ENCODE measurements around the gene PDLIM7. TPM values are rescaled to one million over a fixed set of nuclear protein-coding genes. Genes with fewer than 3 reads are reported as not detected.

The PDLIM7 gene
- total and polyA plus RNA-seq, 2 experiments from 2014 or later = 94.7 to 128 TPM

DNA sequence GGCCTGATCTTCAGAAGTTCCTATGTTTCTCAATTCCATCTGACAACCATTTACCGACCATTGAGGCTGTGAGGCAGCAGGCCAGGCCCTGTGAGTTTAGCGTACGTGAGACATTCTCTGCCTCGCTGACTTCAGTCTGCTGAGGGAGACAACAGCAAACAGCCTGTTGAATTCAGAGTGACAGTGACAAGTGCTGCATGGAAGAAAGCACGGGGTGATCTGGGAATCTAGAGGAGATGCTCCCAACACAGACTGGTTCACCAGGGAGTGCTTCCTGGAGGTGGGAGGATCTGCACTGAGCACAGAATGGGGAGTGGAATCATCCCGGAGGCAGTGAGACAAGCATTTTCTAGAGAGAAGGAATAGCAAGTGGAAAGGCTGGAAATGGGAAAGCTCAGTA is 29.4 kb upstream of the PDLIM7 start:
- Mint-ChIP-seq H3K36me3 (ENCODE audit: low read depth) (peaks cover 30% of the 10 kb centered on the region), H3K4me1 (no peaks in the 10 kb centered on the region), H3K4me3 (no peak overlapping the region), H3K27ac (no peak overlapping the region), H3K9me3 (no peaks in the 10 kb centered on the region), H3K27me3 (ENCODE audit: insufficient read depth, low read depth, poor library complexity) (peaks cover 3% of the 10 kb centered on the region)
- Histone ChIP-seq H3K9me2 (ENCODE audit: insufficient read depth) (no peaks in the 10 kb centered on the region), H3K4me1 (ENCODE audit: insufficient read depth) (no peaks in the 10 kb centered on the region), H3K27me3 (ENCODE audit: insufficient read depth) (no peaks in the 10 kb centered on the region), H3F3A (replicated peaks; ENCODE audit: low read depth) (no peaks in the 10 kb centered on the region), H2AFZ (no peak overlapping the region), H3K4me3 (no peak overlapping the region), H3K36me3 (ENCODE audit: insufficient read depth) (peaks cover 7% of the 10 kb centered on the region; the same call in 1 of the 2 replicates), H3K4me2 (no peak overlapping the region), H3K27ac (ENCODE audit: low read depth) (no peak overlapping the region), H4K20me1 (replicated peaks; ENCODE audit: insufficient read depth) (peaks cover 12% of the 10 kb centered on the region), H3K79me2 (replicated peaks; ENCODE audit: insufficient read depth) (no peaks in the 10 kb centered on the region)
- DNase-seq (ENCODE audit: low spot score) (no peak), ATAC-seq (no peak)
- no peak for TF ChIP-seq NANOG (IDR thresholded peaks at IDR 0.05; ENCODE audit: borderline replicate concordance)
- TF ChIP-seq CREB1 (CRISPR knock-in tag; IDR thresholded peaks at IDR 0.05; ENCODE audit: low read depth) = no peak
- no peak for TF ChIP-seq ZNF331 (CRISPR knock-in tag; IDR thresholded peaks at IDR 0.05; ENCODE audit: low read depth)
- TF ChIP-seq, protein P1, sequence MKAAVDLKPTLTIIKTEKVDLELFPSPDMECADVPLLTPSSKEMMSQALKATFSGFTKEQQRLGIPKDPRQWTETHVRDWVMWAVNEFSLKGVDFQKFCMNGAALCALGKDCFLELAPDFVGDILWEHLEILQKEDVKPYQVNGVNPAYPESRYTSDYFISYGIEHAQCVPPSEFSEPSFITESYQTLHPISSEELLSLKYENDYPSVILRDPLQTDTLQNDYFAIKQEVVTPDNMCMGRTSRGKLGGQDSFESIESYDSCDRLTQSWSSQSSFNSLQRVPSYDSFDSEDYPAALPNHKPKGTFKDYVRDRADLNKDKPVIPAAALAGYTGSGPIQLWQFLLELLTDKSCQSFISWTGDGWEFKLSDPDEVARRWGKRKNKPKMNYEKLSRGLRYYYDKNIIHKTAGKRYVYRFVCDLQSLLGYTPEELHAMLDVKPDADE (IDR thresholded peaks at IDR 0.05) = no peak
- no peak for TF ChIP-seq EZH2 (IDR thresholded peaks at IDR 0.05; ENCODE audit: low read depth, unreplicated experiment)
- TF ChIP-seq, protein P2, sequence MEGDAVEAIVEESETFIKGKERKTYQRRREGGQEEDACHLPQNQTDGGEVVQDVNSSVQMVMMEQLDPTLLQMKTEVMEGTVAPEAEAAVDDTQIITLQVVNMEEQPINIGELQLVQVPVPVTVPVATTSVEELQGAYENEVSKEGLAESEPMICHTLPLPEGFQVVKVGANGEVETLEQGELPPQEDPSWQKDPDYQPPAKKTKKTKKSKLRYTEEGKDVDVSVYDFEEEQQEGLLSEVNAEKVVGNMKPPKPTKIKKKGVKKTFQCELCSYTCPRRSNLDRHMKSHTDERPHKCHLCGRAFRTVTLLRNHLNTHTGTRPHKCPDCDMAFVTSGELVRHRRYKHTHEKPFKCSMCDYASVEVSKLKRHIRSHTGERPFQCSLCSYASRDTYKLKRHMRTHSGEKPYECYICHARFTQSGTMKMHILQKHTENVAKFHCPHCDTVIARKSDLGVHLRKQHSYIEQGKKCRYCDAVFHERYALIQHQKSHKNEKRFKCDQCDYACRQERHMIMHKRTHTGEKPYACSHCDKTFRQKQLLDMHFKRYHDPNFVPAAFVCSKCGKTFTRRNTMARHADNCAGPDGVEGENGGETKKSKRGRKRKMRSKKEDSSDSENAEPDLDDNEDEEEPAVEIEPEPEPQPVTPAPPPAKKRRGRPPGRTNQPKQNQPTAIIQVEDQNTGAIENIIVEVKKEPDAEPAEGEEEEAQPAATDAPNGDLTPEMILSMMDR (conservative IDR thresholded peaks at IDR 0.05; ENCODE audit: low read depth in 2 of 2) = no peak
- TF ChIP-seq POLR2AphosphoS5 (IDR thresholded peaks at IDR 0.05; ENCODE audit: low read depth) = no peak
- TF ChIP-seq, protein P3, sequence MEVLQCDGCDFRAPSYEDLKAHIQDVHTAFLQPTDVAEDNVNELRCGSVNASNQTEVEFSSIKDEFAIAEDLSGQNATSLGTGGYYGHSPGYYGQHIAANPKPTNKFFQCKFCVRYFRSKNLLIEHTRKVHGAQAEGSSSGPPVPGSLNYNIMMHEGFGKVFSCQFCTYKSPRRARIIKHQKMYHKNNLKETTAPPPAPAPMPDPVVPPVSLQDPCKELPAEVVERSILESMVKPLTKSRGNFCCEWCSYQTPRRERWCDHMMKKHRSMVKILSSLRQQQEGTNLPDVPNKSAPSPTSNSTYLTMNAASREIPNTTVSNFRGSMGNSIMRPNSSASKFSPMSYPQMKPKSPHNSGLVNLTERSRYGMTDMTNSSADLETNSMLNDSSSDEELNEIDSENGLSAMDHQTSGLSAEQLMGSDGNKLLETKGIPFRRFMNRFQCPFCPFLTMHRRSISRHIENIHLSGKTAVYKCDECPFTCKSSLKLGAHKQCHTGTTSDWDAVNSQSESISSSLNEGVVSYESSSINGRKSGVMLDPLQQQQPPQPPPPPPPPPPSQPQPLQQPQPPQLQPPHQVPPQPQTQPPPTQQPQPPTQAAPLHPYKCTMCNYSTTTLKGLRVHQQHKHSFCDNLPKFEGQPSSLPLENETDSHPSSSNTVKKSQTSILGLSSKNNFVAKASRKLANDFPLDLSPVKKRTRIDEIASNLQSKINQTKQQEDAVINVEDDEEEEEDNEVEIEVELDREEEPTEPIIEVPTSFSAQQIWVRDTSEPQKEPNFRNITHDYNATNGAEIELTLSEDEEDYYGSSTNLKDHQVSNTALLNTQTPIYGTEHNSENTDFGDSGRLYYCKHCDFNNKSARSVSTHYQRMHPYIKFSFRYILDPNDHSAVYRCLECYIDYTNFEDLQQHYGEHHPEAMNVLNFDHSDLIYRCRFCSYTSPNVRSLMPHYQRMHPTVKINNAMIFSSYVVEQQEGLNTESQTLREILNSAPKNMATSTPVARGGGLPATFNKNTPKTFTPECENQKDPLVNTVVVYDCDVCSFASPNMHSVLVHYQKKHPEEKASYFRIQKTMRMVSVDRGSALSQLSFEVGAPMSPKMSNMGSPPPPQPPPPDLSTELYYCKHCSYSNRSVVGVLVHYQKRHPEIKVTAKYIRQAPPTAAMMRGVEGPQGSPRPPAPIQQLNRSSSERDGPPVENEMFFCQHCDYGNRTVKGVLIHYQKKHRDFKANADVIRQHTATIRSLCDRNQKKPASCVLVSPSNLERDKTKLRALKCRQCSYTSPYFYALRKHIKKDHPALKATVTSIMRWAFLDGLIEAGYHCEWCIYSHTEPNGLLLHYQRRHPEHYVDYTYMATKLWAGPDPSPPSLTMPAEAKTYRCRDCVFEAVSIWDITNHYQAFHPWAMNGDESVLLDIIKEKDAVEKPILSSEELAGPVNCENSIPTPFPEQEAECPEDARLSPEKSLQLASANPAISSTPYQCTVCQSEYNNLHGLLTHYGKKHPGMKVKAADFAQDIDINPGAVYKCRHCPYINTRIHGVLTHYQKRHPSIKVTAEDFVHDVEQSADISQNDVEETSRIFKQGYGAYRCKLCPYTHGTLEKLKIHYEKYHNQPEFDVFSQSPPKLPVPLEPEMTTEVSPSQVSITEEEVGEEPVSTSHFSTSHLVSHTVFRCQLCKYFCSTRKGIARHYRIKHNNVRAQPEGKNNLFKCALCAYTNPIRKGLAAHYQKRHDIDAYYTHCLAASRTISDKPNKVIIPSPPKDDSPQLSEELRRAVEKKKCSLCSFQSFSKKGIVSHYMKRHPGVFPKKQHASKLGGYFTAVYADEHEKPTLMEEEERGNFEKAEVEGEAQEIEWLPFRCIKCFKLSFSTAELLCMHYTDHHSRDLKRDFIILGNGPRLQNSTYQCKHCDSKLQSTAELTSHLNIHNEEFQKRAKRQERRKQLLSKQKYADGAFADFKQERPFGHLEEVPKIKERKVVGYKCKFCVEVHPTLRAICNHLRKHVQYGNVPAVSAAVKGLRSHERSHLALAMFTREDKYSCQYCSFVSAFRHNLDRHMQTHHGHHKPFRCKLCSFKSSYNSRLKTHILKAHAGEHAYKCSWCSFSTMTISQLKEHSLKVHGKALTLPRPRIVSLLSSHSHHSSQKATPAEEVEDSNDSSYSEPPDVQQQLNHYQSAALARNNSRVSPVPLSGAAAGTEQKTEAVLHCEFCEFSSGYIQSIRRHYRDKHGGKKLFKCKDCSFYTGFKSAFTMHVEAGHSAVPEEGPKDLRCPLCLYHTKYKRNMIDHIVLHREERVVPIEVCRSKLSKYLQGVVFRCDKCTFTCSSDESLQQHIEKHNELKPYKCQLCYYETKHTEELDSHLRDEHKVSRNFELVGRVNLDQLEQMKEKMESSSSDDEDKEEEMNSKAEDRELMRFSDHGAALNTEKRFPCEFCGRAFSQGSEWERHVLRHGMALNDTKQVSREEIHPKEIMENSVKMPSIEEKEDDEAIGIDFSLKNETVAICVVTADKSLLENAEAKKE (CRISPR knock-in tag; IDR thresholded peaks at IDR 0.05) = no peak
- no peak for TF ChIP-seq STAT1 (IDR thresholded peaks at IDR 0.05; ENCODE audit: unreplicated experiment)
- TF ChIP-seq ZNF114 (CRISPR knock-in tag; IDR thresholded peaks at IDR 0.05) = no peak
- TF ChIP-seq EZH2phosphoT487 (IDR thresholded peaks at IDR 0.05; ENCODE audit: unreplicated experiment) = no peak
- TF ChIP-seq JUNB (IDR thresholded peaks at IDR 0.05; ENCODE audit: unreplicated experiment) = no peak
- TF ChIP-seq, protein P4, sequence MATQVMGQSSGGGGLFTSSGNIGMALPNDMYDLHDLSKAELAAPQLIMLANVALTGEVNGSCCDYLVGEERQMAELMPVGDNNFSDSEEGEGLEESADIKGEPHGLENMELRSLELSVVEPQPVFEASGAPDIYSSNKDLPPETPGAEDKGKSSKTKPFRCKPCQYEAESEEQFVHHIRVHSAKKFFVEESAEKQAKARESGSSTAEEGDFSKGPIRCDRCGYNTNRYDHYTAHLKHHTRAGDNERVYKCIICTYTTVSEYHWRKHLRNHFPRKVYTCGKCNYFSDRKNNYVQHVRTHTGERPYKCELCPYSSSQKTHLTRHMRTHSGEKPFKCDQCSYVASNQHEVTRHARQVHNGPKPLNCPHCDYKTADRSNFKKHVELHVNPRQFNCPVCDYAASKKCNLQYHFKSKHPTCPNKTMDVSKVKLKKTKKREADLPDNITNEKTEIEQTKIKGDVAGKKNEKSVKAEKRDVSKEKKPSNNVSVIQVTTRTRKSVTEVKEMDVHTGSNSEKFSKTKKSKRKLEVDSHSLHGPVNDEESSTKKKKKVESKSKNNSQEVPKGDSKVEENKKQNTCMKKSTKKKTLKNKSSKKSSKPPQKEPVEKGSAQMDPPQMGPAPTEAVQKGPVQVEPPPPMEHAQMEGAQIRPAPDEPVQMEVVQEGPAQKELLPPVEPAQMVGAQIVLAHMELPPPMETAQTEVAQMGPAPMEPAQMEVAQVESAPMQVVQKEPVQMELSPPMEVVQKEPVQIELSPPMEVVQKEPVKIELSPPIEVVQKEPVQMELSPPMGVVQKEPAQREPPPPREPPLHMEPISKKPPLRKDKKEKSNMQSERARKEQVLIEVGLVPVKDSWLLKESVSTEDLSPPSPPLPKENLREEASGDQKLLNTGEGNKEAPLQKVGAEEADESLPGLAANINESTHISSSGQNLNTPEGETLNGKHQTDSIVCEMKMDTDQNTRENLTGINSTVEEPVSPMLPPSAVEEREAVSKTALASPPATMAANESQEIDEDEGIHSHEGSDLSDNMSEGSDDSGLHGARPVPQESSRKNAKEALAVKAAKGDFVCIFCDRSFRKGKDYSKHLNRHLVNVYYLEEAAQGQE (IDR thresholded peaks at IDR 0.05; ENCODE audit: unreplicated experiment) = no peak
